HepG2 (cell line): ENCODE data around the gene ADPRHL1. TPM values are rescaled to one million over a fixed set of nuclear protein-coding genes. Genes with fewer than 3 reads are reported as not detected.

Experiments used
- ATAC-seq: fragments of 200-7000 bp; cut with Tn5 transposase; 3 replicates; pipeline ENCODE4 v1.9.1; 2020; ENCODE audit warnings: mild to moderate bottlenecking, moderate library complexity
- BruUV-seq: library from RNA; stranded (reverse); fragments of 400-500 nt; replicated peaks from 2 replicates; lab custom pipeline; 2021; lab: Mats Ljungman, UMichigan
- CTCF ChIA-PET: fragments of 300-600 bp; formaldehyde crosslinking; extraction: SDS; loops from one replicate; lab custom pipeline; 2021; ENCODE audit warnings: low total read pairs, inconsistent platforms, low intra/inter-chr PET ratio; lab: Yijun Ruan, JAX
- POLR2A ChIA-PET: fragments of 350-600 bp; sonication (Branson Sonifier 250); formaldehyde crosslinking; loops from one replicate; lab custom pipeline; 2020; ENCODE audit warnings: antibody characterized with exemption, inconsistent platforms; lab: Yijun Ruan, JAX
- DNase-seq: peaks from one replicate; pipeline ENCODE4 v3.0.0-alpha.2; 2015; ENCODE audit warnings: low spot score
- FAIRE-seq: peaks from 3 replicates; lab custom pipeline; 2011; peaks lifted over from hg19 to GRCh38; lab: Jason Lieb, UNC
- H2AFZ ChIP-seq: one replicate; pipeline ENCODE4 v1.6.1; 2011; ENCODE audit warnings: low read length, inconsistent platforms
- H3K27ac ChIP-seq: fragments of 300-600 bp; 3 replicates; pipeline ENCODE4 v1.8.0; 2011; ENCODE audit warnings: mixed run types, mild to moderate bottlenecking, mixed read lengths, low read length, inconsistent platforms; ENCODE audit not compliant: insufficient read depth; ENCODE audit errors: extremely low read length
- H3K27me3 ChIP-seq, 2 experiments: fragments of 200-600 bp in 1 of 2; 2 replicates in 1 of 2; 3 replicates in 1 of 2; pipeline versions ENCODE4 v1.6.0 to v1.8.0; 2011; ENCODE audit warnings: low read length in 2 of 2, mild to moderate bottlenecking in 2 of 2, moderate library complexity in 2 of 2, inconsistent platforms in 1 of 2; ENCODE audit not compliant: insufficient read depth in 2 of 2, control insufficient read depth in 1 of 2
- H3K36me3 ChIP-seq, 2 experiments: fragments of 200-600 bp in 1 of 2; replicated peaks in 1 of 2; 2 replicates in 1 of 2; 3 replicates in 1 of 2; pipeline versions ENCODE4 v1.5.1 to v1.8.0; 2011; ENCODE audit warnings: low read length in 2 of 2, inconsistent platforms in 1 of 2; ENCODE audit not compliant: insufficient read depth in 2 of 2, control insufficient read depth in 1 of 2
- H3K4me1 ChIP-seq: 2 replicates; pipeline ENCODE4 v1.5.1; 2012; ENCODE audit warnings: low read length, inconsistent platforms; ENCODE audit not compliant: insufficient read depth
- H3K4me2 ChIP-seq: 2 replicates; pipeline ENCODE4 v1.6.0; 2011; ENCODE audit warnings: low read depth, low read length, inconsistent platforms
- H3K4me3 ChIP-seq, 3 experiments: fragments of 200-600 bp in 1 of 3; sonication (generic), shearing (Covaris generic) in 1 of 3; replicated peaks in 1 of 3; 2 replicates each; pipeline ENCODE4 v1.5.1; 2011 to 2016; ENCODE audit warnings: low read length in 3 of 3, inconsistent platforms in 2 of 3, low read depth in 2 of 3, mild to moderate bottlenecking in 2 of 3, control low read depth in 1 of 3, mixed read lengths in 1 of 3; ENCODE audit not compliant: insufficient read depth in 1 of 3
- H3K79me2 ChIP-seq: one replicate; pipeline ENCODE4 v1.6.1; 2011; ENCODE audit warnings: low read length, inconsistent platforms; ENCODE audit not compliant: insufficient read depth
- H3K9ac ChIP-seq: 2 replicates; pipeline ENCODE4 v1.6.0; 2011; ENCODE audit warnings: mild to moderate bottlenecking, low read depth, low read length, inconsistent platforms; ENCODE audit not compliant: insufficient read depth
- H3K9me3 ChIP-seq: 2 replicates; pipeline ENCODE4 v1.5.1; 2012; ENCODE audit warnings: mild to moderate bottlenecking, low read length
- H4K20me1 ChIP-seq: 2 replicates; pipeline ENCODE4 v1.6.0; 2011; ENCODE audit warnings: inconsistent platforms, mild to moderate bottlenecking, low read length, moderate library complexity; ENCODE audit not compliant: insufficient read depth
- ARHGAP35 ChIP-seq: sonication (generic); formaldehyde crosslinking; IDR thresholded peaks from 2 replicates; pipeline ENCODE4 v1.9.0; 2022; ENCODE audit warnings: mild to moderate bottlenecking, inconsistent platforms, moderate library complexity, missing genetic modification reagents, borderline replicate concordance
- E2F1 ChIP-seq: sonication (generic); formaldehyde crosslinking; IDR thresholded peaks from 2 replicates; pipeline ENCODE4 v1.5.0; 2020; ENCODE audit warnings: missing genetic modification reagents
- KDM5A ChIP-seq: fragments of 200-600 bp; sonication (generic); IDR thresholded peaks from 2 replicates; pipeline ENCODE4 v1.7.0; 2018; ENCODE audit warnings: antibody characterized with exemption, mild to moderate bottlenecking, low read length, borderline replicate concordance
- NAIF1 ChIP-seq: sonication (generic); formaldehyde crosslinking; IDR thresholded peaks from 2 replicates; pipeline ENCODE4 v1.5.0; 2020; ENCODE audit warnings: mild to moderate bottlenecking, missing genetic modification reagents, borderline replicate concordance
- POLR2A ChIP-seq, 2 experiments: IDR thresholded peaks; 2 replicates each; pipeline ENCODE4 v1.6.1; 2011; ENCODE audit warnings: low read depth in 2 of 2, low read length in 2 of 2, mild to moderate bottlenecking in 1 of 2, moderate library complexity in 1 of 2; ENCODE audit not compliant: insufficient read depth in 1 of 2
- TSC22D2 ChIP-seq: sonication (generic); formaldehyde crosslinking; IDR thresholded peaks from 2 replicates; pipeline ENCODE4 v1.5.1; 2020; ENCODE audit warnings: missing genetic modification reagents, mild to moderate bottlenecking, borderline replicate concordance
- ZNF362 ChIP-seq: sonication (generic); formaldehyde crosslinking; IDR thresholded peaks from 2 replicates; pipeline ENCODE4 v1.4.0; 2020; ENCODE audit warnings: missing genetic modification reagents, mild to moderate bottlenecking, borderline replicate concordance
- ZNF441 ChIP-seq: sonication (generic); formaldehyde crosslinking; IDR thresholded peaks from 2 replicates; pipeline ENCODE4 v1.7.0; 2021; ENCODE audit warnings: missing genetic modification reagents, borderline replicate concordance
- WGBS: methylation state at CpG from one replicate; pipeline ENCODE4 v1.1.6; 2017; ENCODE audit warnings: low lambda C conversion rate; 5-methylcytosine and 5-hydroxymethylcytosine counted together
- in situ Hi-C: cut with HindIII; loops from 2 replicates; pipeline ENCODE4 v1.10.0; 2017; ENCODE audit warnings: low pct_unique_long_range_greater_than_20kb; ENCODE audit not compliant: extremely low pct_ligation_motif_present
- intact Hi-C: fragments of 100-400 bp; cut with micrococcal nuclease; formaldehyde crosslinking; loops from one replicate; pipeline ENCODE4 v1.10.0; 2022; ENCODE audit not compliant: unreplicated experiment
- polyA plus RNA-seq, 8 experiments: library from polyadenylated mRNA; depleted of rRNA in 3 of 8; stranded (reverse) in 7 of 8; unstranded in 1 of 8; fragments of >200 nt; fragmentation: Illumina TruSeq in 4 of 8; extraction: Trizol in 4 of 8; gene quantifications; 2 replicates each; pipeline versions ENCODE4 v1.2.1 to v1.2.3, GENCODE V29; 2011 to 2016; ENCODE audit warnings: low read depth in 4 of 8, missing spikeins in 1 of 8, mixed read lengths in 1 of 8; ENCODE audit not compliant: insufficient read depth in 1 of 8
- total RNA-seq, 5 experiments: library from RNA; depleted of rRNA; stranded (reverse); fragments of >200 nt; fragmentation: Illumina TruSeq; extraction: Trizol; gene quantifications; 2 replicates each; pipeline ENCODE4 v1.2.3, GENCODE V29; 2016; ENCODE audit warnings: low read depth in 1 of 5

Gene ADPRHL1
- total and polyA plus RNA-seq, 2 of the 13 experiments (the other 11 are each of a cell fraction or from before 2014, with no cell fraction given), result 0.34 to 0.40 TPM

- TF ChIP-seq ZNF441 (CRISPR knock-in tag) (no peak), KDM5A (no peak), ARHGAP35 (CRISPR knock-in tag) (no peak), ZNF362 (CRISPR knock-in tag) (no peak), POLR2A (IDR thresholded peaks at IDR 0.05; ENCODE audit: insufficient read depth in 1 of 2, low read depth in 2 of 2, low read length in 2 of 2) (0 out of 4 replicates have a peak, but pooled peaks of 1 of the 2 experiments have one; percentile 37)
Measured at GRCh38 chr13:113364311-113364889, 88.9 kb downstream of the ADPRHL1 start (continued).

GRCh38 chr13:113361406-113361805 is 91.9 kb downstream of the ADPRHL1 start:
- BruUV-seq, result no TSS peak
- FAIRE-seq, result no peak
- intact Hi-C loops, result loop anchor here (5.0 kb wide), 1 partner anchor 64 kb away; the partner anchor contains the start of gene LAMP1
- CTCF ChIA-PET, result no interaction called here
- peaks cover 21% of the 10 kb centered on the region; the same call in 1 of the 2 replicates for H4K20me1 ChIP-seq
- H3K4me1 ChIP-seq, result peaks cover 56% of the 10 kb centered on the region
- no peak overlapping the region for H2AFZ ChIP-seq
- ATAC-seq, result no peak
- peaks cover 3 to 15% of the 10 kb centered on the region in 2 experiments; a peak in 3 of 5 replicates for H3K27me3 ChIP-seq
- no peak overlapping the region for H3K27ac ChIP-seq
- no peak overlapping the region for H3K9ac ChIP-seq
- TF ChIP-seq NAIF1 (CRISPR knock-in tag) (no peak), TSC22D2 (CRISPR knock-in tag) (no peak), E2F1 (CRISPR knock-in tag) (no peak)
- POLR2A ChIA-PET, result interaction anchor here (1.0 kb wide), 1 partner anchor 10 kb away, joined by 3 read pairs; no protein-coding TSS in a partner anchor
- no peak for DNase-seq
- no peak overlapping the region for H3K4me3 ChIP-seq
- in situ Hi-C loops, result no loop called here
- H3K4me2 ChIP-seq, result peak overlapping the region; percentile 47; the same call in 1 of the 2 replicates
- no peaks in the 10 kb centered on the region for H3K9me3 ChIP-seq
- H3K79me2 ChIP-seq, result peaks cover 25% of the 10 kb centered on the region
- 97% methylated on average over 7 of the region's 7 CpGs for WGBS
- peaks cover 0 to 26% of the 10 kb centered on the region in 2 experiments; a peak in 1 of 5 replicates for H3K36me3 ChIP-seq
